Measurements from ENCODE around the gene CCNB2. TPM values are rescaled to one million over a fixed set of nuclear protein-coding genes. Genes with fewer than 3 reads are reported as not detected.

CCNB2 gene
- total and polyA plus RNA-seq, 2 experiments from 2014 or later = 15.3 to 20.9 TPM

DNA sequence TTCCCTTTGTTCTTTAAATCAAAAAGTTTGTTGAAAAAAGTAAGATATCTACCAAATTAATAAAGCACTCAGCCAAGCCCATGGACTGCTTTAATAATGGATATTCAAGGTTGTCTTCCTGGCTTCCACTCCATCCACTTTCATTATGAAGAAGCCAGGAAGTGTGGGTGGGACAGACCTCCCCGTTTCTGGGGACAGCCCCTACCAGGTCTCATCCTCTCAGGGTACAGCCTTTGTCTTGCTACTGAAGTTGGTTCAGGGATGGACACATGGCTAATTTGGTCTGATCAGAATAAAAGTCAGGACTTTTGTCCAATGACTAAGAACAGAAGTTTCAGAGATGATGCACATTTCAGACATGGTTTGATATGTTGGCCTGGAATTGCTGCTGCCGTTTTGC, 32.6 kb downstream of the CCNB2 start:
- no peak overlapping the region for H3K4me3 ChIP-seq
- no peaks in the 10 kb centered on the region for H4K20me1 ChIP-seq (ENCODE audit: insufficient read depth, poor library complexity, severe bottlenecking)
- no peak overlapping the region for H3K27ac ChIP-seq
- 90% methylated on average over 2 of the region's 2 CpGs for WGBS (ENCODE audit: low lambda C conversion rate, missing lambda C conversion rate)
- no peak overlapping the region for H2AFZ ChIP-seq
- TF ChIP-seq EZH2phosphoT487 (IDR thresholded peaks at IDR 0.05; ENCODE audit: low read depth, severe bottlenecking, unreplicated experiment) = no peak
- TF ChIP-seq CTCF (IDR thresholded peaks at IDR 0.05; ENCODE audit: poor library complexity) = no peak
- TF ChIP-seq EZH2 (IDR thresholded peaks at IDR 0.05; ENCODE audit: borderline replicate concordance) = no peak
- H3K79me2 ChIP-seq = no peaks in the 10 kb centered on the region
- H3K4me2 ChIP-seq = no peak overlapping the region
- H3K27me3 ChIP-seq = no peaks in the 10 kb centered on the region
- no peaks in the 10 kb centered on the region for H3K4me1 ChIP-seq (ENCODE audit: insufficient read depth)
- H3K9me3 ChIP-seq (ENCODE audit: low read depth) = no peaks in the 10 kb centered on the region
- DNase-seq (ENCODE audit: low spot score) = no peak
- no peaks in the 10 kb centered on the region for H3K36me3 ChIP-seq (replicated peaks; ENCODE audit: insufficient read depth, low read depth)
- H3K9me2 ChIP-seq (replicated peaks; ENCODE audit: insufficient read depth) = no peaks in the 10 kb centered on the region

DNA sequence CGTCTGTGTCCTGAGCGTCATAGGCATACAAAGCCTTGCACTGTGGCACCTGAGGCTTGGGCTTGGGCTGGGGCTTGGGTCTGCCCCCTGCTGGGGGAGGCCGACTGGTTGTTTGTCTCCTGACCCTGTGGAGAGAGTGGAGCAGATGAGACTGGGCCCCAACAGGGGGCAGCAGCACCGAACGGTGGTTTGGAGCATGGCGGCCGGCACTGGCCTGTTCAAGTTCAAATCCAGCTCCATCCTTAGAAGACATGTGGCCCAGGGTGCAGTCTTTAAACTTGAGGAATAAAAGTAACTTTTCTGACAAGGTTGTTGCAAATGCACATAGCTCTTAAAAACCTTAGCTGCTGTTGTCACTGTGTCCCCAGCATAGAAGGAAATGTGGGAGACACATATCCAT, 33.3 kb downstream of the CCNB2 start:
- Histone ChIP-seq H3K4me2 (no peak overlapping the region), H3K27me3 (no peaks in the 10 kb centered on the region), H3K9me3 (ENCODE audit: low read depth) (no peaks in the 10 kb centered on the region), H3K9me2 (replicated peaks; ENCODE audit: insufficient read depth) (no peaks in the 10 kb centered on the region), H3K79me2 (no peaks in the 10 kb centered on the region), H4K20me1 (ENCODE audit: insufficient read depth, poor library complexity, severe bottlenecking) (no peaks in the 10 kb centered on the region), H2AFZ (no peak overlapping the region), H3K36me3 (replicated peaks; ENCODE audit: insufficient read depth, low read depth) (no peaks in the 10 kb centered on the region), H3K4me3 (no peak overlapping the region), H3K27ac (no peak overlapping the region), H3K4me1 (ENCODE audit: insufficient read depth) (no peaks in the 10 kb centered on the region)
- peak; percentile 48 for DNase-seq (ENCODE audit: low spot score)
- TF ChIP-seq EZH2phosphoT487 (IDR thresholded peaks at IDR 0.05; ENCODE audit: low read depth, severe bottlenecking, unreplicated experiment) = no peak
- TF ChIP-seq CTCF (IDR thresholded peaks at IDR 0.05; ENCODE audit: poor library complexity) = peak; percentile 38
- TF ChIP-seq EZH2 (IDR thresholded peaks at IDR 0.05; ENCODE audit: borderline replicate concordance) = no peak
- 76% methylated on average over 7 of the region's 7 CpGs for WGBS (ENCODE audit: low lambda C conversion rate, missing lambda C conversion rate)

DNA sequence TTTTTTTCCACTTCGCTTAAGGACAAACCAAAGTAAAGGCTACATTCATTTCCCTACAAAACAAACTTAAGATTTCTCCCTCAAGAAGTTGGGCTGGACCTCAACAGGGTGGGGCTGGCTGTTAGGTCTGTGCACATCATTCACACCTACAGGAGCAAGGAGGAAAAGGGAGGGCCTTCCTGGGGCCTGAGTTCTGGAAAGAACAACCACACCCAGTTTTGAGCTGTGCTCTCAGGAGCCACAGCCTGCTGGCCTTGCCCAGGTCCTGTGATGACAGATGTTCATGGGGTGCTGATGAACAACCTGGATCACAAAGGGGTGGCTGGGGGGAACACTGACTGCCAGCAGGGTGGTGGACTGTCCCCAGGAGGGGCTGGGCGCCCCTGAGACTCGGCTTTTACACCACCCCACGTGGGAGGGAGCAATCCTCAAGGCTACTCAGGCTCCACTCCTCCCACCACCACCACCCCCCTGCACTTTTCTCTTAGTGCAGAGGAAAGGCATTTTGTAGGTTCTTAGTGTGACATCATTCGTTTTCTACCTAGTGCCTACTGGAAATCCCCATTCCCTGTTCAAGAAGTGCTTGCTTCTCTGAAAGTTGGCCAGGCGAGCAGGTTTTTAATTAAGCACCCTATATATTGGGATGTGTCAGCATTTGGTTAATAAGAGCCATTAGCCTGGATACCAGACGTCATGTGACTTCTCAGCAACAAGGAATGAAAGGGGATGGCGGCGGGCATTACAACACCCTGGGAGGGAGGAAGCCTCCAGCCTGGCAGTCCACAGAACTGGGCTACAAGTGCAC, 35.7 kb downstream of the CCNB2 start:
- H2AFZ ChIP-seq = no peak overlapping the region
- no peaks in the 10 kb centered on the region for H3K79me2 ChIP-seq
- H4K20me1 ChIP-seq (ENCODE audit: insufficient read depth, poor library complexity, severe bottlenecking) = no peaks in the 10 kb centered on the region
- H3K27ac ChIP-seq = no peak overlapping the region
- no peaks in the 10 kb centered on the region for H3K36me3 ChIP-seq (replicated peaks; ENCODE audit: insufficient read depth, low read depth)
- no peak overlapping the region for H3K4me3 ChIP-seq
- no peak for TF ChIP-seq EZH2phosphoT487 (IDR thresholded peaks at IDR 0.05; ENCODE audit: low read depth, severe bottlenecking, unreplicated experiment)
- no peak for TF ChIP-seq EZH2 (IDR thresholded peaks at IDR 0.05; ENCODE audit: borderline replicate concordance)
- no peak for TF ChIP-seq CTCF (IDR thresholded peaks at IDR 0.05; ENCODE audit: poor library complexity)
- H3K4me1 ChIP-seq (ENCODE audit: insufficient read depth) = no peaks in the 10 kb centered on the region
- DNase-seq (ENCODE audit: low spot score) = no peak
- no peak overlapping the region for H3K4me2 ChIP-seq
- H3K27me3 ChIP-seq = no peaks in the 10 kb centered on the region
- H3K9me2 ChIP-seq (replicated peaks; ENCODE audit: insufficient read depth) = no peaks in the 10 kb centered on the region
- no peaks in the 10 kb centered on the region for H3K9me3 ChIP-seq (ENCODE audit: low read depth)
- 94% methylated on average over 9 of the region's 9 CpGs for WGBS (ENCODE audit: low lambda C conversion rate, missing lambda C conversion rate)
